ENCODE measurements around the gene PPP2R2B.

DNA sequence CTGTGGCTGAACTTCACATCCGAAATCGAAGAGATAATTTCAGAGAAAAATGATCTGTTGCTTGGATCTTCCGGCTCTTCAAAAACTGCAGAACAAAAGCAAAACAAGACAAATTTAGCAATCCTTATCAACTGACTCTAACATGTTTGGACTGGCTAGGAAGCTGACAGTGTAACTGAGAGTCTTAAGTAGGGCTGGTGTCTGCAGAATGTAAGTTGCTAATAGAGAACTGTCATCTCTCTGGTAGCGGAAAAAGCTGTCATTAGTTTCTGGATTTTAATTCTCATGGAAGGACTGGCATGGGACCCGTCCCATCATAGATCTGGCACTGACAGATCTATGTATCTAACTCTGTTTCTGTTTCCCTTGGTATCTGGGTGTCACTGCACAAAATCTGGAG is 278.2 kb downstream of the PPP2R2B start:
- TF ChIP-seq, protein P1, sequence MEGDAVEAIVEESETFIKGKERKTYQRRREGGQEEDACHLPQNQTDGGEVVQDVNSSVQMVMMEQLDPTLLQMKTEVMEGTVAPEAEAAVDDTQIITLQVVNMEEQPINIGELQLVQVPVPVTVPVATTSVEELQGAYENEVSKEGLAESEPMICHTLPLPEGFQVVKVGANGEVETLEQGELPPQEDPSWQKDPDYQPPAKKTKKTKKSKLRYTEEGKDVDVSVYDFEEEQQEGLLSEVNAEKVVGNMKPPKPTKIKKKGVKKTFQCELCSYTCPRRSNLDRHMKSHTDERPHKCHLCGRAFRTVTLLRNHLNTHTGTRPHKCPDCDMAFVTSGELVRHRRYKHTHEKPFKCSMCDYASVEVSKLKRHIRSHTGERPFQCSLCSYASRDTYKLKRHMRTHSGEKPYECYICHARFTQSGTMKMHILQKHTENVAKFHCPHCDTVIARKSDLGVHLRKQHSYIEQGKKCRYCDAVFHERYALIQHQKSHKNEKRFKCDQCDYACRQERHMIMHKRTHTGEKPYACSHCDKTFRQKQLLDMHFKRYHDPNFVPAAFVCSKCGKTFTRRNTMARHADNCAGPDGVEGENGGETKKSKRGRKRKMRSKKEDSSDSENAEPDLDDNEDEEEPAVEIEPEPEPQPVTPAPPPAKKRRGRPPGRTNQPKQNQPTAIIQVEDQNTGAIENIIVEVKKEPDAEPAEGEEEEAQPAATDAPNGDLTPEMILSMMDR (conservative IDR thresholded peaks at IDR 0.05; ENCODE audit: low read depth, low read length): no peak
- TF ChIP-seq EZH2 (IDR thresholded peaks at IDR 0.05; ENCODE audit: borderline replicate concordance, low read depth, low read length, poor library complexity, severe bottlenecking): no peak
